ENCODE measurements around the gene GGT5. TPM values are rescaled to one million over a fixed set of nuclear protein-coding genes. Genes with fewer than 3 reads are reported as not detected.
A peak's percentile ranks its signal among the peaks of the same experiment; 100 is the strongest.

Gene GGT5
- total RNA-seq, 1 experiment from 2014 or later: 34.6 TPM

DNA sequence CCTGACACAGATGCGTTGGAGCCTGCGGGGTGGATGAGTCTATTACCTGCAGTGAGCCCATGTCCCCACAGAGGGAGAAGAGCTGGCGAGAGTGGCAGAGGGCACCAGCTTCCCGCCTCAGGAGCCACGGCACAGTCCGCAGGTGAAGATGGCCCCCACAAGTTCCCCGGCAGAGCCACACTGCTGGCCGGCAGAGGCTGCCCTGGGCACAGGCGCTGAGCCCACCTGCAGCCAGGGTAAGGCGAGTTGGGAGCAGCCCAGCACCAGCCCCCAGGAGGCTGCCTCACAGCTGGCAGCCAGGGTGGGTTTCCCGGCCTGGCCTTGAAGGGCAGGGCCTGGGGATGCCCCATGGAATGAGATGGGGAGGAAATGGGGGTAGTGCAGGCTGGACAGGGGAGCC, 68.8 kb downstream of the GGT5 start:
- Mint-ChIP-seq H3K4me1 (ENCODE audit: insufficient read depth, unreplicated experiment) (peaks cover 6% of the 10 kb centered on the region), H3K27ac (ENCODE audit: low read depth, unreplicated experiment) (no peak overlapping the region), H3K9me3 (ENCODE audit: unreplicated experiment) (no peaks in the 10 kb centered on the region), H3K27me3 (ENCODE audit: insufficient read depth, unreplicated experiment) (no peaks in the 10 kb centered on the region), H3K4me3 (ENCODE audit: unreplicated experiment) (no peak overlapping the region), H3K36me3 (ENCODE audit: insufficient read depth, unreplicated experiment) (peaks cover 7% of the 10 kb centered on the region)
- BruUV-seq (replicated peaks): no TSS peak
- DNase-seq (ENCODE audit: unreplicated experiment): no peak
- CTCF ChIA-PET: interaction anchor here (0.6 to 7.0 kb wide), 7 partner anchors 10 to 217 kb away, joined by 3 to 35 read pairs (median 4); no protein-coding TSS in a partner anchor
- POLR2A ChIA-PET: no interaction called here
- intact Hi-C loops (cut with micrococcal nuclease): loop anchor here (5.0 kb wide), 1 partner anchor 189 kb away; no protein-coding TSS in a partner anchor
- TF ChIP-seq, protein P1, sequence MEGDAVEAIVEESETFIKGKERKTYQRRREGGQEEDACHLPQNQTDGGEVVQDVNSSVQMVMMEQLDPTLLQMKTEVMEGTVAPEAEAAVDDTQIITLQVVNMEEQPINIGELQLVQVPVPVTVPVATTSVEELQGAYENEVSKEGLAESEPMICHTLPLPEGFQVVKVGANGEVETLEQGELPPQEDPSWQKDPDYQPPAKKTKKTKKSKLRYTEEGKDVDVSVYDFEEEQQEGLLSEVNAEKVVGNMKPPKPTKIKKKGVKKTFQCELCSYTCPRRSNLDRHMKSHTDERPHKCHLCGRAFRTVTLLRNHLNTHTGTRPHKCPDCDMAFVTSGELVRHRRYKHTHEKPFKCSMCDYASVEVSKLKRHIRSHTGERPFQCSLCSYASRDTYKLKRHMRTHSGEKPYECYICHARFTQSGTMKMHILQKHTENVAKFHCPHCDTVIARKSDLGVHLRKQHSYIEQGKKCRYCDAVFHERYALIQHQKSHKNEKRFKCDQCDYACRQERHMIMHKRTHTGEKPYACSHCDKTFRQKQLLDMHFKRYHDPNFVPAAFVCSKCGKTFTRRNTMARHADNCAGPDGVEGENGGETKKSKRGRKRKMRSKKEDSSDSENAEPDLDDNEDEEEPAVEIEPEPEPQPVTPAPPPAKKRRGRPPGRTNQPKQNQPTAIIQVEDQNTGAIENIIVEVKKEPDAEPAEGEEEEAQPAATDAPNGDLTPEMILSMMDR (IDR thresholded peaks at IDR 0.05; ENCODE audit: unreplicated experiment): no peak

DNA sequence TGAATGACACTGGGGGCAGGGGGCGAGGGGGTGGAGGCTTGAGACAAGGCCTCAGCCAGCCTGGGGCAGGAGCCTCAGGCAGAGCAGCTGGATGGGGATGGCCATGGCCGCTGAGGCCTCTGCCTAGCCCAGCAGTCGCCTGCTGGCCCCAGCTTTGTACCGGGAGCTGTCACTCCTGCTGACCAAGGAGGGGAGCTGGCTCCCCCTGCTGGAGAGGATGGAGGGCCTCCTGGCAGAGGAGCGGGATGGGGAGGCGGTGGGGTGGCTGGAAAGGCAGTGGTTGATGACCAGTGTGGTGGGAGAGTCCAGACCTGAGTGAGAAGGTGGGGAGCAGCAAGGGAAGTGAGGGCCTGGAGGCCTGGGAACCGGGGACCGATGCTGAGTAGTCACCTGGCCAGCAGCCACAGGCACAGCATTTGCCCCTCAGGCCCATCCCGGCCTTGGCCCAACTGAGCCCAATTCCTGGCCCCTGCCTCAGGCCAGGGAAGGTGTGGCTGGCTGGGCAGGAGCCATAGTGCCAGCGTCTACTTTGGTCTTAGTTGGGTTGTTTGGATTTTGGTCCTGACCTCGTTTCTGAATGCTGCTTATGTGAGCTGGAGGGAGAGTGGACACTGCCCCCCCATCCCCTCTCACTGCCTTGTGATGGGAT, 69.6 kb downstream of the GGT5 start:
- Mint-ChIP-seq H3K27ac (ENCODE audit: low read depth, unreplicated experiment) (no peak overlapping the region), H3K4me3 (ENCODE audit: unreplicated experiment) (no peak overlapping the region), H3K9me3 (ENCODE audit: unreplicated experiment) (no peaks in the 10 kb centered on the region), H3K36me3 (ENCODE audit: insufficient read depth, unreplicated experiment) (peaks cover 7% of the 10 kb centered on the region), H3K27me3 (ENCODE audit: insufficient read depth, unreplicated experiment) (no peaks in the 10 kb centered on the region), H3K4me1 (ENCODE audit: insufficient read depth, unreplicated experiment) (peaks cover 6% of the 10 kb centered on the region)
- ChIA-PET CTCF (interaction anchor here (0.5 to 7.0 kb wide), 18 partner anchors 9 to 582 kb away, joined by 3 to 35 read pairs (median 4); no protein-coding TSS in a partner anchor), POLR2A (interaction anchor here (0.7 kb wide), 1 partner anchor 20 kb away, joined by 3 read pairs; no protein-coding TSS in a partner anchor)
- peak; percentile 79 for DNase-seq (ENCODE audit: unreplicated experiment)
- intact Hi-C loops (cut with micrococcal nuclease): loop anchor here (1.0 to 5.0 kb wide), 2 partner anchors 68 to 188 kb away; no protein-coding TSS in a partner anchor
- BruUV-seq (replicated peaks): no TSS peak
- TF ChIP-seq, protein P1 (IDR thresholded peaks at IDR 0.05; ENCODE audit: unreplicated experiment): peak; percentile 81

DNA sequence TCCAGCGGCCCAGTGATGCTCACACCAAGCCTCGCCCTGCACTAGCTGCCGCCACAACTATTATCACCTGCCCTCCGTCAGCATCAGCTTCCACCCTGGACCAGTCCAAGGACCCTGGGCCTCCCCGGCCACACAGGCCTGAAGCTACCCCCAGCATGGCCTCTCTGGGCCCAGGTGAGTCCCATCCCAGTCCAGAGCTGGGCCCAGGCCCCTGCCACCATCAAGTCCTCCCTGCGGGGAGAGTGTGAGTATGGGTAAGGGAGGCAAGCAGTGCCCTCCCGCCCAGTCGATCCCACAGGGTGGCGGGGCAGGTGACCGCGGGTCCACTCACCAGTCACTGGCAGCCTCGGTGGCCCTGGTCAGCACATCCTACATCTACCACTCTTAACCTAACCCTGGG, 73.1 kb downstream of the GGT5 start:
- Mint-ChIP-seq H3K4me1 (ENCODE audit: insufficient read depth, unreplicated experiment) (peaks cover 6% of the 10 kb centered on the region), H3K27ac (ENCODE audit: low read depth, unreplicated experiment) (no peak overlapping the region), H3K4me3 (ENCODE audit: unreplicated experiment) (no peak overlapping the region), H3K36me3 (ENCODE audit: insufficient read depth, unreplicated experiment) (peaks cover 20% of the 10 kb centered on the region), H3K9me3 (ENCODE audit: unreplicated experiment) (no peaks in the 10 kb centered on the region), H3K27me3 (ENCODE audit: insufficient read depth, unreplicated experiment) (no peaks in the 10 kb centered on the region)
- no TSS peak for BruUV-seq (replicated peaks)
- intact Hi-C loops (cut with micrococcal nuclease): no loop called here
- POLR2A ChIA-PET: no interaction called here
- no peak for DNase-seq (ENCODE audit: unreplicated experiment)
- CTCF ChIA-PET: interaction anchor here (7.0 kb wide), 1 partner anchor 16 kb away, joined by 35 read pairs; no protein-coding TSS in a partner anchor
- TF ChIP-seq, protein P1 (IDR thresholded peaks at IDR 0.05; ENCODE audit: unreplicated experiment): no peak

DNA sequence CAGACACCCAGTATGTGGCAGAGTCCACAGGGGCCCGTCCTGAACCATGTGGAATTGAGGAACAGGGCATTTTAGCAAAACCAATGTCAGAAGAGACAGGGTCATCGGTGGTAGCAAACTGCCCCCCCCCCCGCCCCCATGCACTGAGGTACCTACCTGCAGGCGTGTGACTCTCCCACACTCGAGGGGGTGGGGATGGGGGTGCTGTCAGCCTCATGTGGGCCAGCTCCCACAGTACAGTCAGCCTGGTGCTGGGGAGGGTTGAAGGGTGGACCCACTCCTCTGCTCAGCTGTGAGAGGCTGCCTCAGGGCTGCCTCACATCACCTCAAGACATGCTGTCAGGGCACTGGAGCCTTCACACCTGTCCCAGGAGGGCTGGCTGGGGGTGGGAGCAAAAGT, 74.2 kb downstream of the GGT5 start:
- DNase-seq (ENCODE audit: unreplicated experiment): no peak
- Mint-ChIP-seq H3K27me3 (ENCODE audit: insufficient read depth, unreplicated experiment) (no peaks in the 10 kb centered on the region), H3K4me1 (ENCODE audit: insufficient read depth, unreplicated experiment) (peaks cover 7% of the 10 kb centered on the region), H3K4me3 (ENCODE audit: unreplicated experiment) (no peak overlapping the region), H3K27ac (ENCODE audit: low read depth, unreplicated experiment) (no peak overlapping the region), H3K9me3 (ENCODE audit: unreplicated experiment) (no peaks in the 10 kb centered on the region), H3K36me3 (ENCODE audit: insufficient read depth, unreplicated experiment) (peaks cover 20% of the 10 kb centered on the region)
- ChIA-PET POLR2A (no interaction called here), CTCF (interaction anchor here (0.6 to 7.0 kb wide), 3 partner anchors 14 to 591 kb away, joined by 3 to 35 read pairs (median 3); no protein-coding TSS in a partner anchor)
- intact Hi-C loops (cut with micrococcal nuclease): no loop called here
- TF ChIP-seq, protein P1 (IDR thresholded peaks at IDR 0.05; ENCODE audit: unreplicated experiment): no peak
- BruUV-seq (replicated peaks): no TSS peak
